GM12875 (cell line): ENCODE measurements around the gene VAV1.

ENCODE experiments used
- H3K4me3 ChIP-seq: one replicate; pipeline ENCODE4 v1.5.1; 2011; ENCODE audit warnings: low read depth, low read length, control low read depth
- TF ChIP-seq, protein P1 (sequence below): IDR thresholded peaks from 2 replicates; pipeline ENCODE4 v1.5.1; 2011; ENCODE audit warnings: low read depth, mild to moderate bottlenecking, control low read depth, inconsistent platforms, low read length, moderate library complexity, borderline replicate concordance; ENCODE audit not compliant: insufficient read depth

VAV1 gene

DNA sequence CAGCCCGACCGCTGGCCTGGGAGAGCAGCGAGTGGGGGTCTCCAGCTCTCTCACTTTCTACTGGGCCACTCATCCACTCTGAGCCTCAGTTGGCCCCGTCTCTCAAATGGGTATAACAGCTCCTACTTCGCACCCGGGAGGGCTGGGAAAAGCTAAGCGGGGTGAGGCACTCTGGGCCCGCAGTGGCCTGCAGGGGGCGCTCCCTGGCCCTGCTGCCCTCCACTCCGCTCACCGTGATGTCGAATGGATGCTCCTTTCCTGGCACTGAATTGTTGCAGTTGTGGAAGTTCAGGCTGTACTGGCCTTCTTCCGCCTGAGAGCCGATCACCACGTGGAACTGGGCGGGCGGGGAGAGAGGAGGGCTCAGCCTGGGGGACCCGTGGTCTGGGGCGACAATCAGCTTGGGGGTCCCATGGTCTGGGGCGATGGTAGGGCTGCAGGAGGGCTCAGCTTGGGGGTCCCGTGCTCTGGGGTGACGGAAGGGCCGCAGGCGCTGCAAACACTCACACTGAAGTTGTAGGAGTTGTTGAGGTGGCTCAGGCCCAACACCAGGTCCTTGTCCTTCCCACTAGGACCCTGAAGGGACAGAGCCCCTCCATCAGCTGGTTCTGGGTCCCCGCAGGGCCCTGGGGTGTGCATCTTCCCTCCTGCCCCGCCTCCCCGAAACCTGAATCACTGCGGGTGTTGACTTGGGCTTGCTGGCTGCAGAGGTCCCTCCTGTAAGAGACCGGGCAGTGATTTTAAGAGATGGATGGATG lies 39.0 kb upstream of the VAV1 start:
- peak overlapping the region; percentile 12 for H3K4me3 ChIP-seq
- TF ChIP-seq, protein P1, sequence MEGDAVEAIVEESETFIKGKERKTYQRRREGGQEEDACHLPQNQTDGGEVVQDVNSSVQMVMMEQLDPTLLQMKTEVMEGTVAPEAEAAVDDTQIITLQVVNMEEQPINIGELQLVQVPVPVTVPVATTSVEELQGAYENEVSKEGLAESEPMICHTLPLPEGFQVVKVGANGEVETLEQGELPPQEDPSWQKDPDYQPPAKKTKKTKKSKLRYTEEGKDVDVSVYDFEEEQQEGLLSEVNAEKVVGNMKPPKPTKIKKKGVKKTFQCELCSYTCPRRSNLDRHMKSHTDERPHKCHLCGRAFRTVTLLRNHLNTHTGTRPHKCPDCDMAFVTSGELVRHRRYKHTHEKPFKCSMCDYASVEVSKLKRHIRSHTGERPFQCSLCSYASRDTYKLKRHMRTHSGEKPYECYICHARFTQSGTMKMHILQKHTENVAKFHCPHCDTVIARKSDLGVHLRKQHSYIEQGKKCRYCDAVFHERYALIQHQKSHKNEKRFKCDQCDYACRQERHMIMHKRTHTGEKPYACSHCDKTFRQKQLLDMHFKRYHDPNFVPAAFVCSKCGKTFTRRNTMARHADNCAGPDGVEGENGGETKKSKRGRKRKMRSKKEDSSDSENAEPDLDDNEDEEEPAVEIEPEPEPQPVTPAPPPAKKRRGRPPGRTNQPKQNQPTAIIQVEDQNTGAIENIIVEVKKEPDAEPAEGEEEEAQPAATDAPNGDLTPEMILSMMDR, result peak; percentile 49

GRCh38 chr19:6734096-6734696 lies 38.3 kb upstream of the VAV1 start:
- TF ChIP-seq, protein P1, result no peak
- H3K4me3 ChIP-seq, result peak overlapping the region; percentile 12

GRCh38 chr19:6735181-6735911 lies 37.2 kb upstream of the VAV1 start:
- no peak overlapping the region for H3K4me3 ChIP-seq

GRCh38 chr19:6736169-6736916 lies 36.2 kb upstream of the VAV1 start:
- peak overlapping the region; percentile 86 for H3K4me3 ChIP-seq
- TF ChIP-seq, protein P1, result peak; percentile 86

More at GRCh38 chr19:6735181-6735911, 37.2 kb upstream of the VAV1 start:
- TF ChIP-seq, protein P1, result no peak

- H3K4me3 ChIP-seq, result peak overlapping the region; percentile 86
- TF ChIP-seq, protein P1, result no peak
Observed at GRCh38 chr19:6736917-6737283, 35.6 kb upstream of the VAV1 start.

GRCh38 chr19:6737284-6737872 lies 35.1 kb upstream of the VAV1 start, which contains the start of gene GPR108:
TSS of gene GPR108 (minus strand) at chr19:6737580. CDS start at chr19:6737576, 4 bp downstream.
- TF ChIP-seq, protein P1, result no peak
- peak within 1 kb of the TSS; percentile 86 for H3K4me3 ChIP-seq
